H1 (cell line): ENCODE results near the gene ORMDL2. TPM values are rescaled to one million over a fixed set of nuclear protein-coding genes. Genes with fewer than 3 reads are reported as not detected.
A peak's percentile ranks its signal among the peaks of the same experiment; 100 is the strongest.

Experiments used
- CTCF ChIA-PET: fragments of 300-600 bp; sonication (Branson Sonifier 250); formaldehyde crosslinking; loops from one replicate; lab custom pipeline; 2021; ENCODE audit not compliant: partially characterized antibody; lab: Charles Lee
- POLR2A ChIA-PET: fragments of 300-600 bp; sonication (Branson Sonifier 250); formaldehyde crosslinking; loops from one replicate; lab custom pipeline; 2021; ENCODE audit warnings: inconsistent platforms; ENCODE audit not compliant: partially characterized antibody; lab: Charles Lee
- DNase-seq, 2 experiments: peaks; one replicate each; pipeline versions ENCODE4 v3.0.0 to v3.0.0-alpha.2; 2010 to 2022; ENCODE audit warnings: low spot score in 2 of 2, low read depth in 1 of 2, mixed read lengths in 1 of 2
- FAIRE-seq: peaks from 2 replicates; lab custom pipeline; 2011; peaks lifted over from hg19 to GRCh38; lab: Jason Lieb, UNC
- H2AFZ ChIP-seq: 2 replicates; pipeline ENCODE4 v1.8.1; 2012; ENCODE audit warnings: low read length, inconsistent platforms
- H2AK5ac ChIP-seq: 2 replicates; pipeline ENCODE4 v1.6.1; 2013; ENCODE audit warnings: low read depth, low read length
- H2BK120ac ChIP-seq: replicated peaks from 2 replicates; pipeline ENCODE3; 2013; ENCODE audit warnings: low read depth, low read length, inconsistent platforms
- H2BK12ac ChIP-seq: 2 replicates; pipeline ENCODE4 v1.6.1; 2013; ENCODE audit warnings: low read depth, low read length
- H2BK15ac ChIP-seq: 2 replicates; pipeline ENCODE4 v1.6.1; 2013; ENCODE audit warnings: low read length
- H2BK20ac ChIP-seq: 2 replicates; pipeline ENCODE4 v1.6.1; 2013; ENCODE audit warnings: low read length
- H2BK5ac ChIP-seq: 2 replicates; pipeline ENCODE4 v1.6.1; 2013; ENCODE audit warnings: low read depth, low read length
- H3K14ac ChIP-seq: 2 replicates; pipeline ENCODE4 v1.6.1; 2013; ENCODE audit warnings: inconsistent platforms; ENCODE audit not compliant: insufficient read length
- H3K18ac ChIP-seq: 2 replicates; pipeline ENCODE4 v1.6.1; 2013; ENCODE audit warnings: low read length; ENCODE audit errors: extremely low read depth
- H3K23ac ChIP-seq: 2 replicates; pipeline ENCODE4 v1.6.1; 2013; ENCODE audit warnings: inconsistent platforms; ENCODE audit not compliant: insufficient read length
- H3K23me2 ChIP-seq: 2 replicates; pipeline ENCODE4 v1.6.1; 2013; ENCODE audit warnings: low read depth, low read length
- H3K27ac ChIP-seq: 2 replicates; pipeline ENCODE4 v1.6.1; 2011; ENCODE audit warnings: low read depth, low read length, inconsistent platforms
- H3K27me3 ChIP-seq, 4 experiments: replicated peaks in 1 of 4; 1 replicate in 1 of 4; 2 replicates in 3 of 4; pipeline versions ENCODE4 v1.6.1 to v1.8.1; 2011 to 2013; ENCODE audit warnings: low read length in 3 of 4, mild to moderate bottlenecking in 3 of 4, inconsistent platforms in 2 of 4, mixed read lengths in 2 of 4, moderate library complexity in 1 of 4; ENCODE audit not compliant: control insufficient read depth in 3 of 4, insufficient read depth in 3 of 4; ENCODE audit errors: extremely low read depth in 1 of 4
- H3K36me3 ChIP-seq, 4 experiments: 2 replicates each; pipeline versions ENCODE4 v1.6.1 to v1.8.1; 2011 to 2013; ENCODE audit warnings: mild to moderate bottlenecking in 4 of 4, low read length in 3 of 4, moderate library complexity in 2 of 4, control low read depth in 1 of 4, inconsistent platforms in 1 of 4; ENCODE audit not compliant: insufficient read depth in 4 of 4, control insufficient read depth in 2 of 4
- H3K4ac ChIP-seq: replicated peaks from 2 replicates; pipeline ENCODE3; 2013; ENCODE audit warnings: low read length, low read depth, mixed read lengths, inconsistent platforms; ENCODE audit not compliant: insufficient read length
- H3K4me1 ChIP-seq, 4 experiments: replicated peaks in 1 of 4; 1 replicate in 1 of 4; 2 replicates in 3 of 4; pipeline versions ENCODE4 v1.6.1 to v1.8.1; 2011 to 2013; ENCODE audit warnings: low read length in 3 of 4, inconsistent platforms in 2 of 4, mixed read lengths in 1 of 4; ENCODE audit not compliant: insufficient read depth in 4 of 4, control insufficient read depth in 3 of 4
- H3K4me2 ChIP-seq, 2 experiments: 2 replicates each; pipeline versions ENCODE4 v1.6.1 to v1.8.1; 2011 to 2013; ENCODE audit warnings: low read depth in 2 of 2, low read length in 2 of 2, control low read depth in 1 of 2, inconsistent platforms in 1 of 2, mild to moderate bottlenecking in 1 of 2; ENCODE audit not compliant: insufficient read depth in 1 of 2
- H3K4me3 ChIP-seq, 4 experiments: fragments of 200-600, 300-600 bp in 1 of 4; sonication (generic), shearing (Covaris generic), sonication (Bioruptor Twin) in 1 of 4; 2 replicates each; pipeline versions ENCODE4 v1.5.1 to v1.8.1; 2011 to 2016; ENCODE audit warnings: low read length in 4 of 4, low read depth in 3 of 4, control low read depth in 2 of 4, inconsistent platforms in 2 of 4, mild to moderate bottlenecking in 2 of 4, mixed read lengths in 1 of 4, moderate library complexity in 1 of 4; ENCODE audit not compliant: insufficient read depth in 2 of 4; ENCODE audit errors: extremely low read depth in 1 of 4
- H3K56ac ChIP-seq: replicated peaks from 2 replicates; pipeline ENCODE3; 2013; ENCODE audit warnings: low read depth, mild to moderate bottlenecking, mixed read lengths, low read length, inconsistent platforms; ENCODE audit not compliant: insufficient read length
- H3K79me1 ChIP-seq: 2 replicates; pipeline ENCODE4 v1.6.1; 2013; ENCODE audit warnings: low read depth, low read length, control low read depth
- H3K79me2 ChIP-seq, 2 experiments: 2 replicates each; pipeline versions ENCODE4 v1.6.1 to v1.8.1; 2012 to 2013; ENCODE audit warnings: low read length in 2 of 2, mild to moderate bottlenecking in 2 of 2, inconsistent platforms in 1 of 2; ENCODE audit not compliant: insufficient read depth in 2 of 2, control insufficient read depth in 1 of 2
- H3K9ac ChIP-seq, 4 experiments: replicated peaks in 1 of 4; 1 replicate in 1 of 4; 2 replicates in 3 of 4; pipeline versions ENCODE4 v1.6.1 to v1.8.1; 2011 to 2013; ENCODE audit warnings: low read depth in 3 of 4, low read length in 3 of 4, control low read depth in 2 of 4, mild to moderate bottlenecking in 2 of 4, moderate library complexity in 2 of 4, inconsistent platforms in 1 of 4; ENCODE audit errors: extremely low read depth in 1 of 4
- H3K9me3 ChIP-seq, 2 experiments: 2 replicates each; pipeline versions ENCODE4 v1.6.1 to v1.8.1; 2012 to 2013; ENCODE audit warnings: mild to moderate bottlenecking in 2 of 2, moderate library complexity in 2 of 2, control low read depth in 1 of 2, inconsistent platforms in 1 of 2, low read depth in 1 of 2, low read length in 1 of 2, mixed read lengths in 1 of 2; ENCODE audit not compliant: insufficient read depth in 2 of 2
- H4K20me1 ChIP-seq, 2 experiments: replicated peaks in 1 of 2; 2 replicates each; pipeline versions ENCODE3 to v1.8.1; 2011 to 2013; ENCODE audit warnings: inconsistent platforms in 2 of 2, low read length in 2 of 2, mild to moderate bottlenecking in 1 of 2; ENCODE audit not compliant: insufficient read depth in 2 of 2, control insufficient read depth in 1 of 2
- H4K5ac ChIP-seq: 2 replicates; pipeline ENCODE4 v1.6.1; 2013; ENCODE audit warnings: low read length, low read depth, mixed read lengths, inconsistent platforms; ENCODE audit not compliant: insufficient read length
- H4K8ac ChIP-seq: 2 replicates; pipeline ENCODE4 v1.8.0; 2013; ENCODE audit warnings: mild to moderate bottlenecking, moderate library complexity, low read length, inconsistent platforms; ENCODE audit not compliant: insufficient read depth; ENCODE audit errors: extremely low read depth
- H4K91ac ChIP-seq: replicated peaks from 2 replicates; pipeline ENCODE3; 2013; ENCODE audit warnings: low read length, mixed read lengths, inconsistent platforms; ENCODE audit not compliant: insufficient read length
- FOSL1 ChIP-seq: IDR thresholded peaks from 2 replicates; pipeline ENCODE4 v1.6.1; 2011; ENCODE audit warnings: mild to moderate bottlenecking, low read depth, low read length, moderate library complexity; ENCODE audit not compliant: insufficient read depth
- GTF2F1 ChIP-seq: IDR thresholded peaks from 2 replicates; pipeline ENCODE4 v1.6.1; 2012; ENCODE audit warnings: low read depth, low read length, improper control_type of control experiment, borderline replicate concordance
- KDM4A ChIP-seq: IDR thresholded peaks from one replicate; pipeline ENCODE4 v1.7.1; 2012; ENCODE audit warnings: low read depth, mild to moderate bottlenecking, moderate library complexity, low read length, inconsistent platforms; ENCODE audit not compliant: severe bottlenecking
- POLR2AphosphoS5 ChIP-seq: IDR thresholded peaks from 2 replicates; pipeline ENCODE4 v1.6.1; 2011; ENCODE audit warnings: low read depth, low read length
- SP2 ChIP-seq: IDR thresholded peaks from 2 replicates; pipeline ENCODE4 v1.6.1; 2012; ENCODE audit warnings: mild to moderate bottlenecking, low read length, inconsistent platforms
- WGBS, 2 experiments: shearing (Covaris generic) in 1 of 2; methylation state at CpG; one replicate each; pipeline versions ENCODE4 v1.1.6 to v1.1.7; 2013 to 2015; ENCODE audit warnings: low lambda C conversion rate in 2 of 2, mixed read lengths in 2 of 2, inconsistent platforms in 1 of 2, low coverage in 1 of 2, missing lambda C conversion rate in 1 of 2; ENCODE audit not compliant: insufficient replicate concordance in 2 of 2, insufficient coverage in 1 of 2, insufficient read length in 1 of 2; ENCODE audit errors: extremely low coverage in 1 of 2, missing lambda C conversion rate in 1 of 2; 5-methylcytosine and 5-hydroxymethylcytosine counted together
- polyA plus RNA-seq, 7 experiments: library from polyadenylated mRNA; depleted of rRNA in 3 of 7; stranded (reverse) in 5 of 7; unstranded in 2 of 7; fragments of >200 nt in 5 of 7; fragments of 200-250 nt in 2 of 7; gene quantifications; 1 replicate in 5 of 7; 2 replicates in 1 of 7; 4 replicates in 1 of 7; pipeline versions ENCODE4 v1.2.1 to v1.2.3, GENCODE V29; 2011 to 2013; ENCODE audit warnings: missing spikeins in 2 of 7, mixed read lengths in 2 of 7
- total RNA-seq: library from RNA; stranded (reverse); fragmentation: NEBNext Ultra II Directional; extraction: Animal tissue kit (Norgen Biotek cat#: 25700); gene quantifications from 2 replicates; pipeline ENCODE4 v1.2.1, GENCODE V29; 2021
- TF ChIP-seq, protein P1 (sequence below): IDR thresholded peaks from 2 replicates; pipeline ENCODE4 v1.6.1; 2012; ENCODE audit warnings: low read length, inconsistent platforms

Gene ORMDL2
- total and polyA plus RNA-seq, 2 of the 8 experiments (the other 6 are each of a cell fraction or from before 2014, with no cell fraction given): 39.0 to 65.6 TPM

DNA sequence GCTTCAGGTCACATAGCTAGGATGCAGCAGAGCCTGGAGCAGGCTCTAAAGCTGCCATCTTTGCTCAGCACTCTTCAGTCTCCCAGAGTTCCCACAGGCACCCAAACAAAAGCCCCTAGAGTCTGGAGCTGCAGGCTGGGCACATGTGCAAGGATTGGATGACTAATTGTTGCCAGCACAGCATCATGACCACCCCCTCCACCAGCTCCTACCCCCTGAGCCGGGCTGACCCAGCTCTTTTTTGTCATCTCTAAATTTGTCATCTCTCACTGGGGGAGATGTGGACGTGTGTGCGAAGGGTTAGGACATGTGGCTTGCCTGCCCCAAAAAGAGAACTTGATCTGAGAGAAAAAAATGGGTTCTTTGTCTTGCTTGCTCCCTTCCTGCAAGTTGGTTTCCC lies 29.2 kb downstream of the ORMDL2 start:
- no peak overlapping the region for H3K4me3 ChIP-seq
- H2BK12ac ChIP-seq: no peak overlapping the region
- no peak overlapping the region for H2BK15ac ChIP-seq
- POLR2A ChIA-PET: interaction anchor here (0.6 to 3.3 kb wide), 10 partner anchors 10 to 80 kb away, joined by 3 to 21 read pairs (median 4); partner anchors contain the start of genes DNAJC14 and PYM1
- H4K5ac ChIP-seq: no peak overlapping the region
- no peak overlapping the region for H4K91ac ChIP-seq
- no peak overlapping the region for H4K8ac ChIP-seq
- H3K4me2 ChIP-seq: no peak overlapping the region
- H3K9me3 ChIP-seq: no peaks in the 10 kb centered on the region
- no peak overlapping the region for H2BK20ac ChIP-seq
- H4K20me1 ChIP-seq: no peaks in the 10 kb centered on the region
- no peak overlapping the region for H3K9ac ChIP-seq
- H3K27me3 ChIP-seq: no peaks in the 10 kb centered on the region
- H2BK120ac ChIP-seq: no peak overlapping the region
- DNase-seq (no peak), FAIRE-seq (no peak)
- H3K79me2 ChIP-seq: no peaks in the 10 kb centered on the region
- no peaks in the 10 kb centered on the region for H3K36me3 ChIP-seq
- H2AK5ac ChIP-seq: no peak overlapping the region
- CTCF ChIA-PET: interaction anchor here (0.6 to 1.8 kb wide), 11 partner anchors 10 to 592 kb away, joined by 3 to 7 read pairs (median 4); partner anchors contain the start of genes DGKA and DNAJC14
- WGBS, 2 experiments: 75% methylated on average over 3 of the region's 3 CpGs; no CpG with 5 or more reads in 1 of the 2 experiments
- H2AFZ ChIP-seq: peak overlapping the region; percentile 57; the same call in 1 of the 2 replicates
- TF ChIP-seq, protein P1, sequence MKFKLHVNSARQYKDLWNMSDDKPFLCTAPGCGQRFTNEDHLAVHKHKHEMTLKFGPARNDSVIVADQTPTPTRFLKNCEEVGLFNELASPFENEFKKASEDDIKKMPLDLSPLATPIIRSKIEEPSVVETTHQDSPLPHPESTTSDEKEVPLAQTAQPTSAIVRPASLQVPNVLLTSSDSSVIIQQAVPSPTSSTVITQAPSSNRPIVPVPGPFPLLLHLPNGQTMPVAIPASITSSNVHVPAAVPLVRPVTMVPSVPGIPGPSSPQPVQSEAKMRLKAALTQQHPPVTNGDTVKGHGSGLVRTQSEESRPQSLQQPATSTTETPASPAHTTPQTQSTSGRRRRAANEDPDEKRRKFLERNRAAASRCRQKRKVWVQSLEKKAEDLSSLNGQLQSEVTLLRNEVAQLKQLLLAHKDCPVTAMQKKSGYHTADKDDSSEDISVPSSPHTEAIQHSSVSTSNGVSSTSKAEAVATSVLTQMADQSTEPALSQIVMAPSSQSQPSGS: no peak
- TF ChIP-seq GTF2F1 (no peak), FOSL1 (no peak), KDM4A (no peak), SP2 (no peak), POLR2AphosphoS5 (no peak)
- H3K23ac ChIP-seq: no peak overlapping the region
- no peak overlapping the region for H3K27ac ChIP-seq
- H3K18ac ChIP-seq: no peak overlapping the region
- H2BK5ac ChIP-seq: no peak overlapping the region
- H3K56ac ChIP-seq: no peak overlapping the region
- H3K4me1 ChIP-seq: peaks cover 0 to 8% (median 2%) of the 10 kb centered on the region in 4 experiments; a peak in 3 of 7 replicates
- H3K23me2 ChIP-seq: no peaks in the 10 kb centered on the region
- no peak overlapping the region for H3K4ac ChIP-seq
- H3K79me1 ChIP-seq: no peaks in the 10 kb centered on the region
- H3K14ac ChIP-seq: no peak overlapping the region
